H1 (cell line): ENCODE results near the gene ARHGAP26. TPM values are rescaled to one million over a fixed set of nuclear protein-coding genes. Genes with fewer than 3 reads are reported as not detected.

Source experiments
- CTCF ChIA-PET: fragments of 300-600 bp; sonication (Branson Sonifier 250); formaldehyde crosslinking; loops from one replicate; lab custom pipeline; 2021; ENCODE audit not compliant: partially characterized antibody; lab: Charles Lee
- POLR2A ChIA-PET: fragments of 300-600 bp; sonication (Branson Sonifier 250); formaldehyde crosslinking; loops from one replicate; lab custom pipeline; 2021; ENCODE audit warnings: inconsistent platforms; ENCODE audit not compliant: partially characterized antibody; lab: Charles Lee
- DNase-seq, 2 experiments: peaks; one replicate each; pipeline versions ENCODE4 v3.0.0 to v3.0.0-alpha.2; 2010 to 2022; ENCODE audit warnings: low spot score in 2 of 2, low read depth in 1 of 2, mixed read lengths in 1 of 2
- FAIRE-seq: peaks from 2 replicates; lab custom pipeline; 2011; peaks lifted over from hg19 to GRCh38; lab: Jason Lieb, UNC
- H2AFZ ChIP-seq: 2 replicates; pipeline ENCODE4 v1.8.1; 2012; ENCODE audit warnings: low read length, inconsistent platforms
- H2AK5ac ChIP-seq: 2 replicates; pipeline ENCODE4 v1.6.1; 2013; ENCODE audit warnings: low read depth, low read length
- H2BK120ac ChIP-seq: replicated peaks from 2 replicates; pipeline ENCODE3; 2013; ENCODE audit warnings: low read depth, low read length, inconsistent platforms
- H2BK12ac ChIP-seq: 2 replicates; pipeline ENCODE4 v1.6.1; 2013; ENCODE audit warnings: low read depth, low read length
- H2BK15ac ChIP-seq: 2 replicates; pipeline ENCODE4 v1.6.1; 2013; ENCODE audit warnings: low read length
- H2BK20ac ChIP-seq: 2 replicates; pipeline ENCODE4 v1.6.1; 2013; ENCODE audit warnings: low read length
- H2BK5ac ChIP-seq: 2 replicates; pipeline ENCODE4 v1.6.1; 2013; ENCODE audit warnings: low read depth, low read length
- H3K14ac ChIP-seq: 2 replicates; pipeline ENCODE4 v1.6.1; 2013; ENCODE audit warnings: inconsistent platforms; ENCODE audit not compliant: insufficient read length
- H3K18ac ChIP-seq: 2 replicates; pipeline ENCODE4 v1.6.1; 2013; ENCODE audit warnings: low read length; ENCODE audit errors: extremely low read depth
- H3K23ac ChIP-seq: 2 replicates; pipeline ENCODE4 v1.6.1; 2013; ENCODE audit warnings: inconsistent platforms; ENCODE audit not compliant: insufficient read length
- H3K23me2 ChIP-seq: 2 replicates; pipeline ENCODE4 v1.6.1; 2013; ENCODE audit warnings: low read depth, low read length
- H3K27ac ChIP-seq: 2 replicates; pipeline ENCODE4 v1.6.1; 2011; ENCODE audit warnings: low read depth, low read length, inconsistent platforms
- H3K27me3 ChIP-seq, 4 experiments: replicated peaks in 1 of 4; 1 replicate in 1 of 4; 2 replicates in 3 of 4; pipeline versions ENCODE4 v1.6.1 to v1.8.1; 2011 to 2013; ENCODE audit warnings: low read length in 3 of 4, mild to moderate bottlenecking in 3 of 4, inconsistent platforms in 2 of 4, mixed read lengths in 2 of 4, moderate library complexity in 1 of 4; ENCODE audit not compliant: control insufficient read depth in 3 of 4, insufficient read depth in 3 of 4; ENCODE audit errors: extremely low read depth in 1 of 4
- H3K36me3 ChIP-seq, 4 experiments: 2 replicates each; pipeline versions ENCODE4 v1.6.1 to v1.8.1; 2011 to 2013; ENCODE audit warnings: mild to moderate bottlenecking in 4 of 4, low read length in 3 of 4, moderate library complexity in 2 of 4, control low read depth in 1 of 4, inconsistent platforms in 1 of 4; ENCODE audit not compliant: insufficient read depth in 4 of 4, control insufficient read depth in 2 of 4
- H3K4ac ChIP-seq: replicated peaks from 2 replicates; pipeline ENCODE3; 2013; ENCODE audit warnings: low read length, low read depth, mixed read lengths, inconsistent platforms; ENCODE audit not compliant: insufficient read length
- H3K4me1 ChIP-seq, 4 experiments: replicated peaks in 1 of 4; 1 replicate in 1 of 4; 2 replicates in 3 of 4; pipeline versions ENCODE4 v1.6.1 to v1.8.1; 2011 to 2013; ENCODE audit warnings: low read length in 3 of 4, inconsistent platforms in 2 of 4, mixed read lengths in 1 of 4; ENCODE audit not compliant: insufficient read depth in 4 of 4, control insufficient read depth in 3 of 4
- H3K4me2 ChIP-seq, 2 experiments: 2 replicates each; pipeline versions ENCODE4 v1.6.1 to v1.8.1; 2011 to 2013; ENCODE audit warnings: low read depth in 2 of 2, low read length in 2 of 2, control low read depth in 1 of 2, inconsistent platforms in 1 of 2, mild to moderate bottlenecking in 1 of 2; ENCODE audit not compliant: insufficient read depth in 1 of 2
- H3K4me3 ChIP-seq, 4 experiments: fragments of 200-600, 300-600 bp in 1 of 4; sonication (generic), shearing (Covaris generic), sonication (Bioruptor Twin) in 1 of 4; 2 replicates each; pipeline versions ENCODE4 v1.5.1 to v1.8.1; 2011 to 2016; ENCODE audit warnings: low read length in 4 of 4, low read depth in 3 of 4, control low read depth in 2 of 4, inconsistent platforms in 2 of 4, mild to moderate bottlenecking in 2 of 4, mixed read lengths in 1 of 4, moderate library complexity in 1 of 4; ENCODE audit not compliant: insufficient read depth in 2 of 4; ENCODE audit errors: extremely low read depth in 1 of 4
- H3K56ac ChIP-seq: replicated peaks from 2 replicates; pipeline ENCODE3; 2013; ENCODE audit warnings: low read depth, mild to moderate bottlenecking, mixed read lengths, low read length, inconsistent platforms; ENCODE audit not compliant: insufficient read length
- H3K79me1 ChIP-seq: 2 replicates; pipeline ENCODE4 v1.6.1; 2013; ENCODE audit warnings: low read depth, low read length, control low read depth
- H3K79me2 ChIP-seq, 2 experiments: 2 replicates each; pipeline versions ENCODE4 v1.6.1 to v1.8.1; 2012 to 2013; ENCODE audit warnings: low read length in 2 of 2, mild to moderate bottlenecking in 2 of 2, inconsistent platforms in 1 of 2; ENCODE audit not compliant: insufficient read depth in 2 of 2, control insufficient read depth in 1 of 2
- H3K9ac ChIP-seq, 4 experiments: replicated peaks in 1 of 4; 1 replicate in 1 of 4; 2 replicates in 3 of 4; pipeline versions ENCODE4 v1.6.1 to v1.8.1; 2011 to 2013; ENCODE audit warnings: low read depth in 3 of 4, low read length in 3 of 4, control low read depth in 2 of 4, mild to moderate bottlenecking in 2 of 4, moderate library complexity in 2 of 4, inconsistent platforms in 1 of 4; ENCODE audit errors: extremely low read depth in 1 of 4
- H3K9me3 ChIP-seq, 2 experiments: 2 replicates each; pipeline versions ENCODE4 v1.6.1 to v1.8.1; 2012 to 2013; ENCODE audit warnings: mild to moderate bottlenecking in 2 of 2, moderate library complexity in 2 of 2, control low read depth in 1 of 2, inconsistent platforms in 1 of 2, low read depth in 1 of 2, low read length in 1 of 2, mixed read lengths in 1 of 2; ENCODE audit not compliant: insufficient read depth in 2 of 2
- H4K20me1 ChIP-seq, 2 experiments: replicated peaks in 1 of 2; 2 replicates each; pipeline versions ENCODE3 to v1.8.1; 2011 to 2013; ENCODE audit warnings: inconsistent platforms in 2 of 2, low read length in 2 of 2, mild to moderate bottlenecking in 1 of 2; ENCODE audit not compliant: insufficient read depth in 2 of 2, control insufficient read depth in 1 of 2
- H4K5ac ChIP-seq: 2 replicates; pipeline ENCODE4 v1.6.1; 2013; ENCODE audit warnings: low read length, low read depth, mixed read lengths, inconsistent platforms; ENCODE audit not compliant: insufficient read length
- H4K8ac ChIP-seq: 2 replicates; pipeline ENCODE4 v1.8.0; 2013; ENCODE audit warnings: mild to moderate bottlenecking, moderate library complexity, low read length, inconsistent platforms; ENCODE audit not compliant: insufficient read depth; ENCODE audit errors: extremely low read depth
- H4K91ac ChIP-seq: replicated peaks from 2 replicates; pipeline ENCODE3; 2013; ENCODE audit warnings: low read length, mixed read lengths, inconsistent platforms; ENCODE audit not compliant: insufficient read length
- GABPA ChIP-seq: IDR thresholded peaks from 2 replicates; pipeline ENCODE4 v1.6.1; 2011; ENCODE audit warnings: mild to moderate bottlenecking, low read length, moderate library complexity, borderline replicate concordance; ENCODE audit not compliant: insufficient read depth
- MAFK ChIP-seq: IDR thresholded peaks from 2 replicates; pipeline ENCODE4 v1.6.1; 2012; ENCODE audit warnings: low read depth, mild to moderate bottlenecking, improper control_type of control experiment, low read length
- WGBS, 2 experiments: shearing (Covaris generic) in 1 of 2; methylation state at CpG; one replicate each; pipeline versions ENCODE4 v1.1.6 to v1.1.7; 2013 to 2015; ENCODE audit warnings: low lambda C conversion rate in 2 of 2, mixed read lengths in 2 of 2, inconsistent platforms in 1 of 2, low coverage in 1 of 2, missing lambda C conversion rate in 1 of 2; ENCODE audit not compliant: insufficient replicate concordance in 2 of 2, insufficient coverage in 1 of 2, insufficient read length in 1 of 2; ENCODE audit errors: extremely low coverage in 1 of 2, missing lambda C conversion rate in 1 of 2; 5-methylcytosine and 5-hydroxymethylcytosine counted together
- polyA plus RNA-seq, 7 experiments: library from polyadenylated mRNA; depleted of rRNA in 3 of 7; stranded (reverse) in 5 of 7; unstranded in 2 of 7; fragments of >200 nt in 5 of 7; fragments of 200-250 nt in 2 of 7; gene quantifications; 1 replicate in 5 of 7; 2 replicates in 1 of 7; 4 replicates in 1 of 7; pipeline versions ENCODE4 v1.2.1 to v1.2.3, GENCODE V29; 2011 to 2013; ENCODE audit warnings: missing spikeins in 2 of 7, mixed read lengths in 2 of 7
- total RNA-seq: library from RNA; stranded (reverse); fragmentation: NEBNext Ultra II Directional; extraction: Animal tissue kit (Norgen Biotek cat#: 25700); gene quantifications from 2 replicates; pipeline ENCODE4 v1.2.1, GENCODE V29; 2021

Gene ARHGAP26
- total and polyA plus RNA-seq, 2 of the 8 experiments (the other 6 are each of a cell fraction or from before 2014, with no cell fraction given): 7.1 to 24.8 TPM

DNA sequence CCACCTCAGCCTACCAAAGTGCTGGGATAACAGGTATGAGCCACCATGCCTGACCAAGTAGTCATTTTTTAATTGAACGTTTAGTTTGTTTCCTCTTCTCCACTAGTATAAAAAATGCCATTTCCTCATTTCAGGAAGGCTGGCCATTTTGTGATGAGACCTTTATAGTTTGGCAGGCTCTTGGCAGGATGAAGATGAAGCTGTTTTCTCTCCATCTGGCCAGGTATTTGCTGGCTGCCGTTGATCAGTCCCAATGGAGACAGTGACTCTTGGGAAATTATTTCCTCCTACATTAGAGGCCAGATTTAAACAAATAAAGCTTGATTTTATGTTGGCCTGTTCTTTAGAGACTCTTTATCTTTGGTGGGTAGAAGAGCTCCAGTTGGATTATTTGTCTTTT, 199.0 kb downstream of the ARHGAP26 start:
- Histone ChIP-seq H2BK120ac (no peak overlapping the region), H3K79me1 (no peaks in the 10 kb centered on the region), H4K8ac (no peak overlapping the region), H2BK15ac (no peak overlapping the region), H2AK5ac (no peak overlapping the region), H4K5ac (no peak overlapping the region), H3K79me2 (no peaks in the 10 kb centered on the region), H2BK5ac (no peak overlapping the region), H2BK20ac (no peak overlapping the region), H3K4ac (no peak overlapping the region), H3K23me2 (no peaks in the 10 kb centered on the region; the same call in 1 of the 2 replicates), H2AFZ (no peak overlapping the region), H3K36me3 (no peaks in the 10 kb centered on the region), H3K14ac (no peak overlapping the region), H3K27me3 (no peaks in the 10 kb centered on the region), H3K4me3 (no peak overlapping the region), H3K23ac (no peak overlapping the region), H3K4me1 (no peaks in the 10 kb centered on the region), H3K9ac (no peak overlapping the region), H3K56ac (no peak overlapping the region), H4K91ac (no peak overlapping the region), H3K18ac (no peak overlapping the region), H4K20me1 (no peaks in the 10 kb centered on the region), H3K27ac (no peak overlapping the region), H3K9me3 (no peaks in the 10 kb centered on the region), H2BK12ac (no peak overlapping the region), H3K4me2 (no peak overlapping the region)
- CTCF ChIA-PET: interaction anchor here (1.0 to 1.2 kb wide), 2 partner anchors 9 to 80 kb away, joined by 3 read pairs; no protein-coding TSS in a partner anchor
- TF ChIP-seq MAFK (no peak), GABPA (no peak)
- DNase-seq (no peak), FAIRE-seq (no peak)
- 92% methylated on average over 2 of the region's 2 CpGs; no CpG with 5 or more reads in 1 of the 2 experiments for WGBS, 2 experiments
- POLR2A ChIA-PET: no interaction called here
